H1 (cell line): ENCODE data around the gene RELN. TPM values are rescaled to one million over a fixed set of nuclear protein-coding genes. Genes with fewer than 3 reads are reported as not detected.

ENCODE experiments used
- CTCF ChIA-PET: fragments of 300-600 bp; sonication (Branson Sonifier 250); formaldehyde crosslinking; loops from one replicate; lab custom pipeline; 2021; ENCODE audit not compliant: partially characterized antibody; lab: Charles Lee
- POLR2A ChIA-PET: fragments of 300-600 bp; sonication (Branson Sonifier 250); formaldehyde crosslinking; loops from one replicate; lab custom pipeline; 2021; ENCODE audit warnings: inconsistent platforms; ENCODE audit not compliant: partially characterized antibody; lab: Charles Lee
- DNase-seq, 2 experiments: peaks; one replicate each; pipeline versions ENCODE4 v3.0.0 to v3.0.0-alpha.2; 2010 to 2022; ENCODE audit warnings: low spot score in 2 of 2, low read depth in 1 of 2, mixed read lengths in 1 of 2
- FAIRE-seq: peaks from 2 replicates; lab custom pipeline; 2011; peaks lifted over from hg19 to GRCh38; lab: Jason Lieb, UNC
- H2AFZ ChIP-seq: 2 replicates; pipeline ENCODE4 v1.8.1; 2012; ENCODE audit warnings: low read length, inconsistent platforms
- H2AK5ac ChIP-seq: 2 replicates; pipeline ENCODE4 v1.6.1; 2013; ENCODE audit warnings: low read depth, low read length
- H2BK120ac ChIP-seq: replicated peaks from 2 replicates; pipeline ENCODE3; 2013; ENCODE audit warnings: low read depth, low read length, inconsistent platforms
- H2BK12ac ChIP-seq: 2 replicates; pipeline ENCODE4 v1.6.1; 2013; ENCODE audit warnings: low read depth, low read length
- H2BK15ac ChIP-seq: 2 replicates; pipeline ENCODE4 v1.6.1; 2013; ENCODE audit warnings: low read length
- H2BK20ac ChIP-seq: 2 replicates; pipeline ENCODE4 v1.6.1; 2013; ENCODE audit warnings: low read length
- H2BK5ac ChIP-seq: 2 replicates; pipeline ENCODE4 v1.6.1; 2013; ENCODE audit warnings: low read depth, low read length
- H3K14ac ChIP-seq: 2 replicates; pipeline ENCODE4 v1.6.1; 2013; ENCODE audit warnings: inconsistent platforms; ENCODE audit not compliant: insufficient read length
- H3K18ac ChIP-seq: 2 replicates; pipeline ENCODE4 v1.6.1; 2013; ENCODE audit warnings: low read length; ENCODE audit errors: extremely low read depth
- H3K23ac ChIP-seq: 2 replicates; pipeline ENCODE4 v1.6.1; 2013; ENCODE audit warnings: inconsistent platforms; ENCODE audit not compliant: insufficient read length
- H3K23me2 ChIP-seq: 2 replicates; pipeline ENCODE4 v1.6.1; 2013; ENCODE audit warnings: low read depth, low read length
- H3K27ac ChIP-seq: 2 replicates; pipeline ENCODE4 v1.6.1; 2011; ENCODE audit warnings: low read depth, low read length, inconsistent platforms
- H3K27me3 ChIP-seq, 4 experiments: replicated peaks in 1 of 4; 1 replicate in 1 of 4; 2 replicates in 3 of 4; pipeline versions ENCODE4 v1.6.1 to v1.8.1; 2011 to 2013; ENCODE audit warnings: low read length in 3 of 4, mild to moderate bottlenecking in 3 of 4, inconsistent platforms in 2 of 4, mixed read lengths in 2 of 4, moderate library complexity in 1 of 4; ENCODE audit not compliant: control insufficient read depth in 3 of 4, insufficient read depth in 3 of 4; ENCODE audit errors: extremely low read depth in 1 of 4
- H3K36me3 ChIP-seq, 4 experiments: 2 replicates each; pipeline versions ENCODE4 v1.6.1 to v1.8.1; 2011 to 2013; ENCODE audit warnings: mild to moderate bottlenecking in 4 of 4, low read length in 3 of 4, moderate library complexity in 2 of 4, control low read depth in 1 of 4, inconsistent platforms in 1 of 4; ENCODE audit not compliant: insufficient read depth in 4 of 4, control insufficient read depth in 2 of 4
- H3K4ac ChIP-seq: replicated peaks from 2 replicates; pipeline ENCODE3; 2013; ENCODE audit warnings: low read length, low read depth, mixed read lengths, inconsistent platforms; ENCODE audit not compliant: insufficient read length
- H3K4me1 ChIP-seq, 4 experiments: replicated peaks in 1 of 4; 1 replicate in 1 of 4; 2 replicates in 3 of 4; pipeline versions ENCODE4 v1.6.1 to v1.8.1; 2011 to 2013; ENCODE audit warnings: low read length in 3 of 4, inconsistent platforms in 2 of 4, mixed read lengths in 1 of 4; ENCODE audit not compliant: insufficient read depth in 4 of 4, control insufficient read depth in 3 of 4
- H3K4me2 ChIP-seq, 2 experiments: 2 replicates each; pipeline versions ENCODE4 v1.6.1 to v1.8.1; 2011 to 2013; ENCODE audit warnings: low read depth in 2 of 2, low read length in 2 of 2, control low read depth in 1 of 2, inconsistent platforms in 1 of 2, mild to moderate bottlenecking in 1 of 2; ENCODE audit not compliant: insufficient read depth in 1 of 2
- H3K4me3 ChIP-seq, 4 experiments: fragments of 200-600, 300-600 bp in 1 of 4; sonication (generic), shearing (Covaris generic), sonication (Bioruptor Twin) in 1 of 4; 2 replicates each; pipeline versions ENCODE4 v1.5.1 to v1.8.1; 2011 to 2016; ENCODE audit warnings: low read length in 4 of 4, low read depth in 3 of 4, control low read depth in 2 of 4, inconsistent platforms in 2 of 4, mild to moderate bottlenecking in 2 of 4, mixed read lengths in 1 of 4, moderate library complexity in 1 of 4; ENCODE audit not compliant: insufficient read depth in 2 of 4; ENCODE audit errors: extremely low read depth in 1 of 4
- H3K56ac ChIP-seq: replicated peaks from 2 replicates; pipeline ENCODE3; 2013; ENCODE audit warnings: low read depth, mild to moderate bottlenecking, mixed read lengths, low read length, inconsistent platforms; ENCODE audit not compliant: insufficient read length
- H3K79me1 ChIP-seq: 2 replicates; pipeline ENCODE4 v1.6.1; 2013; ENCODE audit warnings: low read depth, low read length, control low read depth
- H3K79me2 ChIP-seq, 2 experiments: 2 replicates each; pipeline versions ENCODE4 v1.6.1 to v1.8.1; 2012 to 2013; ENCODE audit warnings: low read length in 2 of 2, mild to moderate bottlenecking in 2 of 2, inconsistent platforms in 1 of 2; ENCODE audit not compliant: insufficient read depth in 2 of 2, control insufficient read depth in 1 of 2
- H3K9ac ChIP-seq, 4 experiments: replicated peaks in 1 of 4; 1 replicate in 1 of 4; 2 replicates in 3 of 4; pipeline versions ENCODE4 v1.6.1 to v1.8.1; 2011 to 2013; ENCODE audit warnings: low read depth in 3 of 4, low read length in 3 of 4, control low read depth in 2 of 4, mild to moderate bottlenecking in 2 of 4, moderate library complexity in 2 of 4, inconsistent platforms in 1 of 4; ENCODE audit errors: extremely low read depth in 1 of 4
- H3K9me3 ChIP-seq, 2 experiments: 2 replicates each; pipeline versions ENCODE4 v1.6.1 to v1.8.1; 2012 to 2013; ENCODE audit warnings: mild to moderate bottlenecking in 2 of 2, moderate library complexity in 2 of 2, control low read depth in 1 of 2, inconsistent platforms in 1 of 2, low read depth in 1 of 2, low read length in 1 of 2, mixed read lengths in 1 of 2; ENCODE audit not compliant: insufficient read depth in 2 of 2
- H4K20me1 ChIP-seq, 2 experiments: replicated peaks in 1 of 2; 2 replicates each; pipeline versions ENCODE3 to v1.8.1; 2011 to 2013; ENCODE audit warnings: inconsistent platforms in 2 of 2, low read length in 2 of 2, mild to moderate bottlenecking in 1 of 2; ENCODE audit not compliant: insufficient read depth in 2 of 2, control insufficient read depth in 1 of 2
- H4K5ac ChIP-seq: 2 replicates; pipeline ENCODE4 v1.6.1; 2013; ENCODE audit warnings: low read length, low read depth, mixed read lengths, inconsistent platforms; ENCODE audit not compliant: insufficient read length
- H4K8ac ChIP-seq: 2 replicates; pipeline ENCODE4 v1.8.0; 2013; ENCODE audit warnings: mild to moderate bottlenecking, moderate library complexity, low read length, inconsistent platforms; ENCODE audit not compliant: insufficient read depth; ENCODE audit errors: extremely low read depth
- H4K91ac ChIP-seq: replicated peaks from 2 replicates; pipeline ENCODE3; 2013; ENCODE audit warnings: low read length, mixed read lengths, inconsistent platforms; ENCODE audit not compliant: insufficient read length
- SUZ12 ChIP-seq: fragments of 200-600 bp; sonication (generic); IDR thresholded peaks from 2 replicates; pipeline ENCODE4 v1.6.1; 2012; ENCODE audit warnings: mild to moderate bottlenecking, inconsistent platforms, low read length, moderate library complexity, mixed read lengths
- polyA plus RNA-seq, 7 experiments: library from polyadenylated mRNA; depleted of rRNA in 3 of 7; stranded (reverse) in 5 of 7; unstranded in 2 of 7; fragments of >200 nt in 5 of 7; fragments of 200-250 nt in 2 of 7; gene quantifications; 1 replicate in 5 of 7; 2 replicates in 1 of 7; 4 replicates in 1 of 7; pipeline versions ENCODE4 v1.2.1 to v1.2.3, GENCODE V29; 2011 to 2013; ENCODE audit warnings: missing spikeins in 2 of 7, mixed read lengths in 2 of 7
- total RNA-seq: library from RNA; stranded (reverse); fragmentation: NEBNext Ultra II Directional; extraction: Animal tissue kit (Norgen Biotek cat#: 25700); gene quantifications from 2 replicates; pipeline ENCODE4 v1.2.1, GENCODE V29; 2021

Gene RELN
- total and polyA plus RNA-seq, 2 of the 8 experiments (the other 6 are each of a cell fraction or from before 2014, with no cell fraction given): 0.03 to 0.07 TPM

GRCh38 chr7:103855671-103856070 is 133.8 kb downstream of the RELN start:
- Histone ChIP-seq H3K4me1 (peaks cover 0 to 5% (median 4%) of the 10 kb centered on the region in 4 experiments; a peak in 4 of 7 replicates), H3K4me2 (no peak overlapping the region)
- TF ChIP-seq SUZ12: no peak
- TF ChIP-seq, all 59 proteins: peak for 0
- no peak overlapping the region for H3K27ac ChIP-seq
- H3K4ac ChIP-seq: no peak overlapping the region
- H2AFZ ChIP-seq: no peak overlapping the region
- H3K23ac ChIP-seq: no peak overlapping the region
- H3K27me3 ChIP-seq: no peaks in the 10 kb centered on the region
- no peak for FAIRE-seq
- H2BK120ac ChIP-seq: no peak overlapping the region
- no peak overlapping the region for H4K8ac ChIP-seq
- H3K9ac ChIP-seq: no peak overlapping the region
- no peak overlapping the region for H2BK5ac ChIP-seq
- H4K5ac ChIP-seq: no peak overlapping the region
- no peaks in the 10 kb centered on the region for H4K20me1 ChIP-seq
- no peak overlapping the region for H2BK20ac ChIP-seq
- no peak overlapping the region for H2BK12ac ChIP-seq
- H3K79me2 ChIP-seq: no peaks in the 10 kb centered on the region
- H2AK5ac ChIP-seq: no peak overlapping the region
- H3K36me3 ChIP-seq: no peaks in the 10 kb centered on the region
- no peak overlapping the region for H3K18ac ChIP-seq
- no peak overlapping the region for H2BK15ac ChIP-seq
- H3K14ac ChIP-seq: no peak overlapping the region
- no peaks in the 10 kb centered on the region for H3K79me1 ChIP-seq
- no peak for DNase-seq
- no peak overlapping the region for H3K56ac ChIP-seq
- POLR2A ChIA-PET: no interaction called here
- H3K9me3 ChIP-seq: no peaks in the 10 kb centered on the region
- CTCF ChIA-PET: no interaction called here
- no peak overlapping the region for H3K4me3 ChIP-seq
- no peaks in the 10 kb centered on the region for H3K23me2 ChIP-seq
- H4K91ac ChIP-seq: no peak overlapping the region
